Measurements from ENCODE around the gene EMC1.

- TF ChIP-seq EZH2phosphoT487 (IDR thresholded peaks at IDR 0.05; ENCODE audit: borderline replicate concordance, low read depth): no peak
- TF ChIP-seq CTCF (IDR thresholded peaks at IDR 0.05): no peak
These were observed 31.9 kb downstream of the EMC1 start for GRCh38 chr1:19219451-19219850.

Data from SK-N-SH (cell line).